Type B pancreatic cell (in vitro differentiated cells): Measurements from ENCODE around the gene RPL6. TPM values are rescaled to one million over a fixed set of nuclear protein-coding genes. Genes with fewer than 3 reads are reported as not detected.
A peak's percentile ranks its signal among the peaks of the same experiment; 100 is the strongest.

ENCODE experiments used
- DNase-seq: peaks from one replicate; pipeline ENCODE4 v3.0.0; 2021; ENCODE audit warnings: mixed read lengths; ENCODE audit not compliant: unreplicated experiment; ENCODE audit errors: extremely low spot score
- H3K27ac Mint-ChIP-seq: 2 replicates; pipeline ENCODE4 v1.8.0; 2021; ENCODE audit warnings: mild to moderate bottlenecking, mixed read lengths
- H3K27me3 Mint-ChIP-seq: 2 replicates; pipeline ENCODE4 v1.8.0; 2021; ENCODE audit warnings: mixed read lengths
- H3K36me3 Mint-ChIP-seq: 2 replicates; pipeline ENCODE4 v1.8.0; 2021; ENCODE audit warnings: mixed read lengths
- H3K4me1 Mint-ChIP-seq: one replicate; pipeline ENCODE4 v1.8.0; 2021; ENCODE audit warnings: mixed read lengths; ENCODE audit not compliant: unreplicated experiment
- H3K4me3 Mint-ChIP-seq: 2 replicates; pipeline ENCODE4 v1.8.0; 2021; ENCODE audit warnings: mild to moderate bottlenecking, mixed read lengths
- H3K9me3 Mint-ChIP-seq: 2 replicates; pipeline ENCODE4 v1.8.0; 2021; ENCODE audit warnings: mixed read lengths
- total RNA-seq: library from RNA; stranded (reverse); gene quantifications from 2 replicates; pipeline ENCODE4 v1.2.1, GENCODE V29; 2021; ENCODE audit warnings: low replicate concordance
- TF ChIP-seq, protein P1 (sequence below): fragments of 200-600 bp; sonication (generic); conservative IDR thresholded peaks from 2 replicates; pipeline ENCODE4 v1.5.0; 2021; ENCODE audit warnings: antibody characterized with exemption, mild to moderate bottlenecking

RPL6 gene
- total RNA-seq, 1 donor from 2014 or later = 1,993 TPM

DNA sequence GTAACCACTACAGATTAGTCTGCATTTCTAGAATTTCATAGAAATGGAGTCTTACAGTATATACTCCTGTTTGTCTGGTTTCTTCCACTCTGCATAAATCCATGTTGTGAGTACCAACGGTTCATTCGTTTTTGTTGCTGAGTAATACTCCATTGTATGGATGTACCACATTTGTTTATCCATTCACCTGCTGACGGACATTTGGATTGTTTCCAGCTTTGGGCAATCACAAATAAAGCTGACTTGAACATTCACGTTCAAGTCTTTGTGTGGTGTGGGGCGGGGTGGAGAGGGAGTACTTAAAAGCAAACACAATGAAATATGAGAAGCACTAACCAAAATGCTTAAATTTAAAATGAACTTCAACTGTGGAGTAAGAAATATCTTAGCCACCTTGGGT, 34.3 kb downstream of the RPL6 start:
- H3K27me3 Mint-ChIP-seq = no peaks in the 10 kb centered on the region
- H3K36me3 Mint-ChIP-seq = peaks cover 13% of the 10 kb centered on the region
- no peak for DNase-seq
- TF ChIP-seq, protein P1, sequence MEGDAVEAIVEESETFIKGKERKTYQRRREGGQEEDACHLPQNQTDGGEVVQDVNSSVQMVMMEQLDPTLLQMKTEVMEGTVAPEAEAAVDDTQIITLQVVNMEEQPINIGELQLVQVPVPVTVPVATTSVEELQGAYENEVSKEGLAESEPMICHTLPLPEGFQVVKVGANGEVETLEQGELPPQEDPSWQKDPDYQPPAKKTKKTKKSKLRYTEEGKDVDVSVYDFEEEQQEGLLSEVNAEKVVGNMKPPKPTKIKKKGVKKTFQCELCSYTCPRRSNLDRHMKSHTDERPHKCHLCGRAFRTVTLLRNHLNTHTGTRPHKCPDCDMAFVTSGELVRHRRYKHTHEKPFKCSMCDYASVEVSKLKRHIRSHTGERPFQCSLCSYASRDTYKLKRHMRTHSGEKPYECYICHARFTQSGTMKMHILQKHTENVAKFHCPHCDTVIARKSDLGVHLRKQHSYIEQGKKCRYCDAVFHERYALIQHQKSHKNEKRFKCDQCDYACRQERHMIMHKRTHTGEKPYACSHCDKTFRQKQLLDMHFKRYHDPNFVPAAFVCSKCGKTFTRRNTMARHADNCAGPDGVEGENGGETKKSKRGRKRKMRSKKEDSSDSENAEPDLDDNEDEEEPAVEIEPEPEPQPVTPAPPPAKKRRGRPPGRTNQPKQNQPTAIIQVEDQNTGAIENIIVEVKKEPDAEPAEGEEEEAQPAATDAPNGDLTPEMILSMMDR = no peak
- H3K4me3 Mint-ChIP-seq = no peak overlapping the region
- H3K27ac Mint-ChIP-seq = peak overlapping the region; percentile 44
- peaks cover 13% of the 10 kb centered on the region for H3K4me1 Mint-ChIP-seq
- H3K9me3 Mint-ChIP-seq = no peaks in the 10 kb centered on the region

DNA sequence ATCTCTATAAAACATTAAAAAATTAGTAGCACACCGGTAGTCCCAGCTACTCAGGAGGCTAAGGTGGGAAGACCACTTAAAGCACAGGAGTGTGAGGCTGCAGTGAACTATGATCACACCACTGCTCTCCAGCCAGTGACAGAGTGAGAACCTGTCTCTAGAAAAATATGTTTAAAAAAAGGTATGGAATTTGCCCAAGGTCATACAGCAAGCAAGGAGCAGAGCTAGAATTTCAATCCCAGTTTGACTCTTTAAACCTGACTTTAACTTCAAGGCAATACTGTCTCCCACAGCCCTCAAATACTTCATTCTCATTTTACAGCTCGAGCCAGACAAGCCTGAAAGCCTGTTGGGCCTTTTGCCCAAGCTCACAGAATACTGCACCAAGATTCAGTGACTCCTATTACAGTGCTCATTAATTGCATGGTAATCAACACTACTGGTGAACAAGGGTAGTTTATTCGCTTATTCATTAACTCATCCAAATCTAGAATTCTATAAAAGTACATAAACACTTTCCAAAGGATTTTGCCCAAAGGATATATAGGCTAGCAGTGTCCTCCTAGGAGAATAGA, 35.2 kb downstream of the RPL6 start:
- Mint-ChIP-seq H3K4me3 (no peak overlapping the region), H3K9me3 (no peaks in the 10 kb centered on the region), H3K27ac (peak overlapping the region; percentile 68), H3K27me3 (no peaks in the 10 kb centered on the region), H3K36me3 (peaks cover 16% of the 10 kb centered on the region), H3K4me1 (peaks cover 12% of the 10 kb centered on the region)
- TF ChIP-seq, protein P1 = no peak
- DNase-seq = no peak

DNA sequence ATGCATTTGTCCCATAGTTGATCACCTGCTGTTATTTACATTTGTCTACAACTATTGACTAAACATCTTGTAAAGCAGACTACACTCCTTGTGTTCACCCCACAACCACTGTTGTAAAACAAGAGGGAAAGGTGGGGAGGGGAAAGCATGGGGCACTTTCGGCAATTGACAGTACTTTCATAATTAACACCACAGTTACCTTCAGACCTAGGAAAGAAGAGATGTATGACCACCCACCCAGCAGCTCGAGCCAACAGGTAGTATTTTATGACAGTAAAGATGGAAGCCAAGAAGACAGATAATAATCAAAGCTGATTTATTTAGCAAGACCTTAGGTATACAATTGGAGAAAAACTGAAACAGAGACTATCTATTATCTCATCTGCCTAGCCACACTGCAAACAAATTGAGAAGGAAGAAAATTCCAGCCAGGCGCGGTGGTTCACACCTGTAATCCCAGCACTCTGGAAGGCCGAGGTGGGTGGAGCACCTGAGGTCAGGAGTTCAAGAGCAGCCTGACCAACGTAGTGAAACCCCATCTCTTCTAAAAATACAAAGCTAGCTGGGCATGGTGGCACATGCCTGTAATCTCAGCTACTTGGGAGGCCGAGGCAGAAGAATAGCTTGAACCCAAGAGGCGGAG, 38.4 kb downstream of the RPL6 start:
- H3K4me3 Mint-ChIP-seq = no peak overlapping the region
- peaks cover 12% of the 10 kb centered on the region for H3K4me1 Mint-ChIP-seq
- no peak for DNase-seq
- no peaks in the 10 kb centered on the region for H3K9me3 Mint-ChIP-seq
- peaks cover 13% of the 10 kb centered on the region for H3K36me3 Mint-ChIP-seq
- H3K27me3 Mint-ChIP-seq = no peaks in the 10 kb centered on the region
- TF ChIP-seq, protein P1 = no peak
- no peak overlapping the region for H3K27ac Mint-ChIP-seq

DNA sequence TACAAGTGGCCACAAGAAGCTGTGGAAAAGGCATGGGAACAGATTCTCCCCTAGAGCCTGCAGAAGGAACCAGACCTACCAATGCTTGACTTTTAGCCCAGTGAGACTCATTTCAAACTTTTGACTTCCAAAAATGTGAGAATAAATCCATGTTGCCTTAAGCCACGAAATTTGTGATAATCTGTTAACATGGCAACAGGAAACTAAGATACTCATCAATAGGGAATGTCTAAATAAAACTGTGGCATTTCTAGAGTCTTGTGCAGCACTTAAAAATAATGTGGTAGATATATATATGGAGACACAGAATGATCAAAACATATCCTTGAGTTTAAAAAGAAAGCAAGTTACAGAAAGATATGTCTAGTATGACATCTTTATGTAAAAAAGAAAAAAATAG, 39.2 kb downstream of the RPL6 start:
- DNase-seq = no peak
- Mint-ChIP-seq H3K27me3 (no peaks in the 10 kb centered on the region), H3K9me3 (no peaks in the 10 kb centered on the region), H3K4me3 (no peak overlapping the region), H3K27ac (peak overlapping the region; percentile 48), H3K36me3 (peaks cover 12% of the 10 kb centered on the region), H3K4me1 (peaks cover 15% of the 10 kb centered on the region)
- TF ChIP-seq, protein P1 = no peak

DNA sequence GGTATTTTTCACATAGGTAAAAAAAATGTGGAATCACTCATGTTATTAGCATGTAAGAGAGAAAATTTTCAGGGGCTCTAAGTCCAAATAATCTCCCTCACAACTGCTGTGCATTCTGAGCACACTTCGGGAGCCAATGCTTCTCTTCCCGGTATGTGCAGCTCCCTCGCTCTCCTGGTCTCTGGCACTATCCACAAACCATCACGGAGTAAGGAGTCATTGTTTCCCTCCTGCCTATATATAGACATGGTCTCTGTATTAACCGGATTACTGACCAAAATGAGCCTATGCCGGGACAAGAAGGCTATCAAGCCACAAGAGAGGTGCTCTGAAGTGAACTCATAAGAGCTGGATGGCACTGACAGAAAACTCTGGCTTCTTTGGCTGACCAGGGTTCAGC, 40.5 kb downstream of the RPL6 start:
- H3K27me3 Mint-ChIP-seq = no peaks in the 10 kb centered on the region
- peaks cover 15% of the 10 kb centered on the region for H3K4me1 Mint-ChIP-seq
- peaks cover 4% of the 10 kb centered on the region for H3K36me3 Mint-ChIP-seq
- TF ChIP-seq, protein P1 = no peak
- DNase-seq = no peak
- H3K9me3 Mint-ChIP-seq = no peaks in the 10 kb centered on the region
- H3K27ac Mint-ChIP-seq = no peak overlapping the region
- H3K4me3 Mint-ChIP-seq = no peak overlapping the region
